Measurements from ENCODE around the gene LIN7C.

DNA sequence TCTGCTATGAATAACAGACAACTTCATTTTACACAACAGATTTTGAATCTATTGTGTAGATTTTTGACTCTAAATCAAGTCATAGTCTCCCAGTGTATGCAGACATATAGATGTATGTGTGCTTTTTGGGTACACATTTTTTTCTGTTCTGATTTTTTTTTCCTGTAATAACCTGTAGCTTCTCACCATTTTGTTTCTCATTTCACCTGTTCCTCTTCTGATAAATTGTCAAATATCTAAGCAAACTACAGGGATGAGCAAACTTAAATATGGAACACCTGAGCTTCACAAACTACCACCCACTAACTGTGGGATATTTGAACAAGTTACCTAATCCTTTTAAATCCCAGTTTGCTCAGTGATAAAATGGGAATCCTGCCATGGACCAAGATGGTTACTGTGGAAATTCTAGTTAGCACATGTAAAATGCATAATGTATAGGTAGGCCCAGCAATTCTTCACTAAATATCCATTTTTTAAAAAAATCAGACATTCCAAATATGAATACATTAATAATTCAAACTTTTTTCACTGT, 49.7 kb downstream of the LIN7C start:
- TF ChIP-seq, protein P1, sequence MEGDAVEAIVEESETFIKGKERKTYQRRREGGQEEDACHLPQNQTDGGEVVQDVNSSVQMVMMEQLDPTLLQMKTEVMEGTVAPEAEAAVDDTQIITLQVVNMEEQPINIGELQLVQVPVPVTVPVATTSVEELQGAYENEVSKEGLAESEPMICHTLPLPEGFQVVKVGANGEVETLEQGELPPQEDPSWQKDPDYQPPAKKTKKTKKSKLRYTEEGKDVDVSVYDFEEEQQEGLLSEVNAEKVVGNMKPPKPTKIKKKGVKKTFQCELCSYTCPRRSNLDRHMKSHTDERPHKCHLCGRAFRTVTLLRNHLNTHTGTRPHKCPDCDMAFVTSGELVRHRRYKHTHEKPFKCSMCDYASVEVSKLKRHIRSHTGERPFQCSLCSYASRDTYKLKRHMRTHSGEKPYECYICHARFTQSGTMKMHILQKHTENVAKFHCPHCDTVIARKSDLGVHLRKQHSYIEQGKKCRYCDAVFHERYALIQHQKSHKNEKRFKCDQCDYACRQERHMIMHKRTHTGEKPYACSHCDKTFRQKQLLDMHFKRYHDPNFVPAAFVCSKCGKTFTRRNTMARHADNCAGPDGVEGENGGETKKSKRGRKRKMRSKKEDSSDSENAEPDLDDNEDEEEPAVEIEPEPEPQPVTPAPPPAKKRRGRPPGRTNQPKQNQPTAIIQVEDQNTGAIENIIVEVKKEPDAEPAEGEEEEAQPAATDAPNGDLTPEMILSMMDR (IDR thresholded peaks at IDR 0.05) = no peak
- no peak for TF ChIP-seq POLR2A (IDR thresholded peaks at IDR 0.05)
